Ishikawa (cell line): Measurements from ENCODE around the gene KRTAP10-3.

ENCODE experiments used
- CEBPB ChIP-seq: IDR thresholded peaks from 2 replicates; pipeline ENCODE4 v1.6.1; 2012
- CREB1 ChIP-seq: IDR thresholded peaks from 2 replicates; pipeline ENCODE4 v1.6.1; 2012; ENCODE audit warnings: low read depth
- EGR1 ChIP-seq: IDR thresholded peaks from 2 replicates; pipeline ENCODE4 v1.6.1; 2012
- EP300 ChIP-seq: IDR thresholded peaks from 2 replicates; pipeline ENCODE4 v1.6.1; 2012; ENCODE audit warnings: borderline replicate concordance
- FOXM1 ChIP-seq: IDR thresholded peaks from 2 replicates; pipeline ENCODE4 v1.6.1; 2012; ENCODE audit warnings: low read depth, borderline replicate concordance
- NFIC ChIP-seq: IDR thresholded peaks from 2 replicates; pipeline ENCODE4 v1.6.1; 2012
- RAD21 ChIP-seq: IDR thresholded peaks from 2 replicates; pipeline ENCODE4 v1.6.1; 2012; ENCODE audit warnings: low read depth
- TAF1 ChIP-seq: IDR thresholded peaks from 2 replicates; pipeline ENCODE4 v1.6.1; 2012; ENCODE audit warnings: low read depth, mild to moderate bottlenecking
- TCF12 ChIP-seq: IDR thresholded peaks from 2 replicates; pipeline ENCODE4 v1.6.1; 2012; ENCODE audit warnings: low read depth
- TEAD4 ChIP-seq: IDR thresholded peaks from 2 replicates; pipeline ENCODE4 v1.6.1; 2012
- YY1 ChIP-seq: IDR thresholded peaks from 2 replicates; pipeline ENCODE4 v1.6.1; 2012; ENCODE audit warnings: low read depth
- ZBTB7A ChIP-seq: IDR thresholded peaks from 2 replicates; pipeline ENCODE4 v1.6.1; 2012; ENCODE audit warnings: low read depth
- TF ChIP-seq, protein P1 (sequence below): IDR thresholded peaks from 2 replicates; pipeline ENCODE4 v1.6.1; 2012; ENCODE audit warnings: low read depth, mild to moderate bottlenecking
- TF ChIP-seq, protein P2 (sequence below): IDR thresholded peaks from 2 replicates; pipeline ENCODE4 v1.6.1; 2012
- TF ChIP-seq, protein P3 (sequence below): IDR thresholded peaks from 2 replicates; pipeline ENCODE4 v1.6.1; 2012

The KRTAP10-3 gene

DNA sequence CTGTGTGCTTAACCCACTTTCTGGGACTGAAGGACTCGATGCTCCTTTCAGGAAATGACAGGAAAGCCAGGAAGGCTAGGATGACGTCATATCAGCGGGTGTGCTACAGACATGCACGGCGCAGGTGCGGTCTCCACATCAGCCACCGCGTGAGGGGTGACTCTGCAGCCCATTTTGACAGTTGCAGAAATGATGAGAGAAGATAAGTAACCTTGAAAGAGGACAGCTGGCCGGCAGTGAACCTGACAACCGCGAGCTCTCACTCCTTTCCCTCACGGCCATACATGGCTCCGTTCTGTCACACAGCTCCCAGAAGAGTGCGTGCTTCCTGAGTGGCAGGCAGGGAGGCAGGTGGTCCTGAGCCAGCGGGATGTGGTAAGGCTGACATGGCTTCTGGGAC is 23.5 kb upstream of the KRTAP10-3 start:
- TF ChIP-seq RAD21, result no peak
- TF ChIP-seq TAF1, result no peak
- TF ChIP-seq EP300, result no peak
- no peak for TF ChIP-seq EGR1
- no peak for TF ChIP-seq CEBPB

DNA sequence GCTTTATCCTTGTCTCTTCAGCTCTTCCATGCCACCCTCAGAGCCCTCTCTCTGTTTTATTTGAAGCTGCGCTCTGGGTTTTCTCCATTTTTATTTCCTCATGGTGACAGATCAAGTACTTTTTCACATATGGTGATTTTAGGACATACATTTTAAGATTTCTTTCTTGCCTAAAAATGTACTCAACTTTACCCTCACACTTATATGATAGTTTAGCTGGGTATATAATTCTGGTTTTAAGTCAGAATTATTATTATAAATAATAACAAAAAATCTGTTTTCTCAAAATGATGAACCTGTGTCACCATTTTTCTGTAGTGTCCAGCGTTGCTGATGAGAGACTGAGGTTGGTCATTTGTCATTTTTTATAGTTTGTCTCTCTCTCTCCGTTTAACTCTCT is 22.6 kb upstream of the KRTAP10-3 start:
- TF ChIP-seq CEBPB, result no peak
- no peak for TF ChIP-seq TAF1
- no peak for TF ChIP-seq TEAD4
- TF ChIP-seq RAD21, result no peak
- no peak for TF ChIP-seq TCF12
- TF ChIP-seq FOXM1, result no peak
- TF ChIP-seq, protein P1, sequence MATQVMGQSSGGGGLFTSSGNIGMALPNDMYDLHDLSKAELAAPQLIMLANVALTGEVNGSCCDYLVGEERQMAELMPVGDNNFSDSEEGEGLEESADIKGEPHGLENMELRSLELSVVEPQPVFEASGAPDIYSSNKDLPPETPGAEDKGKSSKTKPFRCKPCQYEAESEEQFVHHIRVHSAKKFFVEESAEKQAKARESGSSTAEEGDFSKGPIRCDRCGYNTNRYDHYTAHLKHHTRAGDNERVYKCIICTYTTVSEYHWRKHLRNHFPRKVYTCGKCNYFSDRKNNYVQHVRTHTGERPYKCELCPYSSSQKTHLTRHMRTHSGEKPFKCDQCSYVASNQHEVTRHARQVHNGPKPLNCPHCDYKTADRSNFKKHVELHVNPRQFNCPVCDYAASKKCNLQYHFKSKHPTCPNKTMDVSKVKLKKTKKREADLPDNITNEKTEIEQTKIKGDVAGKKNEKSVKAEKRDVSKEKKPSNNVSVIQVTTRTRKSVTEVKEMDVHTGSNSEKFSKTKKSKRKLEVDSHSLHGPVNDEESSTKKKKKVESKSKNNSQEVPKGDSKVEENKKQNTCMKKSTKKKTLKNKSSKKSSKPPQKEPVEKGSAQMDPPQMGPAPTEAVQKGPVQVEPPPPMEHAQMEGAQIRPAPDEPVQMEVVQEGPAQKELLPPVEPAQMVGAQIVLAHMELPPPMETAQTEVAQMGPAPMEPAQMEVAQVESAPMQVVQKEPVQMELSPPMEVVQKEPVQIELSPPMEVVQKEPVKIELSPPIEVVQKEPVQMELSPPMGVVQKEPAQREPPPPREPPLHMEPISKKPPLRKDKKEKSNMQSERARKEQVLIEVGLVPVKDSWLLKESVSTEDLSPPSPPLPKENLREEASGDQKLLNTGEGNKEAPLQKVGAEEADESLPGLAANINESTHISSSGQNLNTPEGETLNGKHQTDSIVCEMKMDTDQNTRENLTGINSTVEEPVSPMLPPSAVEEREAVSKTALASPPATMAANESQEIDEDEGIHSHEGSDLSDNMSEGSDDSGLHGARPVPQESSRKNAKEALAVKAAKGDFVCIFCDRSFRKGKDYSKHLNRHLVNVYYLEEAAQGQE, result no peak
- TF ChIP-seq, protein P2, sequence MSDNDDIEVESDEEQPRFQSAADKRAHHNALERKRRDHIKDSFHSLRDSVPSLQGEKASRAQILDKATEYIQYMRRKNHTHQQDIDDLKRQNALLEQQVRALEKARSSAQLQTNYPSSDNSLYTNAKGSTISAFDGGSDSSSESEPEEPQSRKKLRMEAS, result no peak
- no peak for TF ChIP-seq EP300
- TF ChIP-seq EGR1, result no peak
- no peak for TF ChIP-seq YY1
- TF ChIP-seq ZBTB7A, result no peak
- TF ChIP-seq NFIC, result no peak
- TF ChIP-seq, protein P3, sequence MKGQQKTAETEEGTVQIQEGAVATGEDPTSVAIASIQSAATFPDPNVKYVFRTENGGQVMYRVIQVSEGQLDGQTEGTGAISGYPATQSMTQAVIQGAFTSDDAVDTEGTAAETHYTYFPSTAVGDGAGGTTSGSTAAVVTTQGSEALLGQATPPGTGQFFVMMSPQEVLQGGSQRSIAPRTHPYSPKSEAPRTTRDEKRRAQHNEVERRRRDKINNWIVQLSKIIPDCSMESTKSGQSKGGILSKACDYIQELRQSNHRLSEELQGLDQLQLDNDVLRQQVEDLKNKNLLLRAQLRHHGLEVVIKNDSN, result no peak

DNA sequence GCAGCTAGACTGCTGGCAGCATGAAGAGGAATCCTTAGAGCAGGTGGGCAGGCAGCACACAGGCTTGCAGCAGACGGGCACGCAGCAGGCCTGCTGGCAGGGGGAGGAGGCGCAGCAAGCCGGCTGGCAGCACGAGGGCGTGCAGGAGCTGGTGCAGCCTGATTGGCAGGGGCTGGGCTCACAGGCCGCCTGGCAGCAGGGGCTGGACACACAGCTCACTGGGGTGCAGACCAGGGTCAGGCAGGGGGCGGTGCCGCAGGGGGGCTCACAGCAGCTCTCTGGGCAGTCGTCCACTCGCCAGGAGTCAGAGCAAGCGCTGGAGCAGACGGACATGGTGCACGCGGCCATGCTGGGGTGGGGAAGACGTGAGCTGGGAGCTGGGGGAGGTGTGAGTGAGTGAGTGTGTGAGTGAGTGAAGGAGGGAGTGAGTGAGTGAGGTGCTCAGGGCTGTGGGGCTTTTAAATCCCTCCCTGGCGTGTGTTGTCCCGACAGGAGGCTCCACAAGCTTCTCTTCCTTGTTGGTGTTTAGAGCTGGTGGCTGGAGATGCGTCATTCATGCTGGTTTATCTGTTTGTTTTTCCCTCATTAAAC is 21.7 kb upstream of the KRTAP10-3 start, which contains the start of gene KRTAP10-5:
Gene KRTAP10-5, minus strand, starts transcription at position 374 of the 591 bp plus-strand sequence. Its CDS starts 26 bp downstream, at position 348.
- TF ChIP-seq TCF12 (0 out of 2 replicates have a peak, but pooled peaks have one; percentile 46), NFIC (peak; percentile 39; the same call in 1 of the 2 replicates)

DNA sequence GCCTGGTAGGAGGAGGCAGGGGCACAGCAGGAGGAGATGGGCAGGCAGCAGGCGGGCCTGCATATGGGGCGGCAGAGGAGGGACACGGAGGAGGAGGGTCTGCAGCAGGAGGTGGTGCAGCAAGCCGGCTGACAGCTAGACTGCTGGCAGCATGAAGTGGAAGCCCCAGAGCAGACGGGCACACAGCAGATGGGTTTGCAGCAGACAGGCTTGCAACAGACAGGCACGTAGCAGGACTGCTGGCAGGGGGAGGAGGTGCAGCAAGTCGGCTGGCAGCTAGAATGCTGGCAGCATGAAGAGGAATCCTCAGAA is 21.2 kb upstream of the KRTAP10-3 start:
- TF ChIP-seq ZBTB7A (no peak), NFIC (no peak), TEAD4 (no peak), TCF12 (no peak), EGR1 (no peak), CREB1 (no peak), FOXM1 (no peak), RAD21 (no peak), TAF1 (no peak), EP300 (no peak)
- TF ChIP-seq, protein P1, result no peak
- TF ChIP-seq, protein P2, result no peak; the same call in 1 of the 2 replicates
- TF ChIP-seq, protein P3, result no peak

DNA sequence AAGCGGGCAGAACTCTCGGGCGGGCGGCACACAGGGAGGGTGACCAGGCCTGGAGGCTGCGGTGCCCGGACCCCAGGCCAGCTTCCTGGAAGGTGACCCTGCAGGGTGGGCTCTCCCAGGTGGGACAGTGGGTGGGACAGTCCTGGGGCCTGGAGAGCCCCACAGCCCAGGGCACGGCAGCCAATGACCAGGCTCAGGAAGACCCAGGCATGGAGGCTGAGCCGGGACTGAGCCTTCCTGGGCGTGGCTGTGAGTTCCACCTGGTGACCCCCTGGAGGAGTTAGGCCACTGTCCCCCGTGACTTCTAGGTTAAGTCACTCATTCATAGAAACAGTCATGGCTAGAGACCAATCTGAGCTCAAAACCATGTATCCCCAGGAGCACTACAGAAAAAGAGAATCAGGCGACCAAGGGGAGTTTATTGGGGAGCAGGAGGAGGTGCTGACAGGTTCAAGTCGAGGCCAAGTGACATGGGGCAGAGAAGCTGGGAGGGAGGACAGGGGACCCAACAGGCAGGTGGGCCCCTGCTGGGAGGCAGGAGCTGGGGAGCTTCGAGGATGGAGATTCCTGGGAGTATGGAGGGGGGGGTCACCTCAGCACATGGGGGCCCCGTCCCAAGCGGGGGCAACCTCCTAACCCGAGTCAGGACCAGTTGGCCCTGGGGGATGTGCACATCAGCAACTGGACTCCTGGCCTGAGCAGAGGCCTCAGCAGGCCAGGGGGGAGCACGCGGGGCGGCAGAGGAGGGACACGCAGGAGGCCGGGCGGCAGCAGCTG is 20.6 kb upstream of the KRTAP10-3 start:
- TF ChIP-seq, protein P1, result no peak
- TF ChIP-seq RAD21, result no peak
- TF ChIP-seq ZBTB7A, result no peak
- TF ChIP-seq TEAD4, result no peak
- no peak for TF ChIP-seq EP300
- TF ChIP-seq, protein P2, result no peak; the same call in 1 of the 2 replicates
- no peak for TF ChIP-seq TAF1
- no peak for TF ChIP-seq TCF12
- no peak for TF ChIP-seq NFIC
- TF ChIP-seq CEBPB, result no peak
- no peak for TF ChIP-seq EGR1
- TF ChIP-seq YY1, result no peak
- TF ChIP-seq, protein P3, result no peak
- no peak for TF ChIP-seq CREB1
- no peak for TF ChIP-seq FOXM1
